Thyroid gland (tissue), 4 donors: ENCODE data around the gene TEAD2. TPM values are rescaled to one million over a fixed set of nuclear protein-coding genes. Genes with fewer than 3 reads are reported as not detected.

Source experiments
- DNase-seq, 2 donors: peaks; one replicate each; pipeline ENCODE4 v3.0.0-alpha.2; 2019
- H3K27ac ChIP-seq, 3 donors: fragments of 200-600 bp; sonication (generic); 1 replicate in 2 of 3; 2 replicates in 1 of 3; pipeline ENCODE4 v1.5.1; 2016 to 2019; ENCODE audit warnings: mild to moderate bottlenecking in 1 of 3, moderate library complexity in 1 of 3
- H3K27me3 ChIP-seq: fragments of 200-600 bp; sonication (generic); one replicate; pipeline ENCODE4 v1.5.1; 2019
- H3K36me3 ChIP-seq, 2 donors: fragments of 200-600 bp; sonication (generic); one replicate each; pipeline ENCODE4 v1.5.1; 2016 to 2019
- H3K4me1 ChIP-seq, 2 donors: fragments of 200-600 bp; sonication (generic); one replicate each; pipeline ENCODE4 v1.5.1; 2017 to 2019
- H3K4me3 ChIP-seq, 3 donors: fragments of 200-600 bp; sonication (generic); replicated peaks in 1 of 3; 1 replicate in 2 of 3; 2 replicates in 1 of 3; pipeline ENCODE4 v1.5.1; 2016; ENCODE audit warnings: mild to moderate bottlenecking in 1 of 3
- H3K9me3 ChIP-seq: fragments of 200-600 bp; sonication (generic); one replicate; pipeline ENCODE4 v1.5.1; 2017
- POLR2A ChIP-seq, 2 donors: fragments of 450-650 bp; IDR thresholded peaks; one replicate each; pipeline ENCODE4 v1.6.1; 2017; ENCODE audit warnings: antibody characterized with exemption in 2 of 2, mild to moderate bottlenecking in 2 of 2, moderate library complexity in 1 of 2
- WGBS, 2 donors: methylation state at CpG; one replicate each; pipeline ENCODE4 v1.1.5; 2017; 5-methylcytosine and 5-hydroxymethylcytosine counted together
- intact Hi-C: fragments of 100-400 bp; cut with DNase I; formaldehyde crosslinking; loops from one replicate; pipeline ENCODE4 v1.15.1; 2023
- total RNA-seq, 4 donors: library from RNA; depleted of rRNA; stranded (reverse); fragments of >200 nt; gene quantifications; one replicate each; pipeline ENCODE4 v1.2.3, GENCODE V29; 2016
- TF ChIP-seq, protein P1 (sequence below), 6 experiments: fragments of 200-600 bp in 3 of 6; fragments of 450-650 bp in 3 of 6; sonication (generic) in 3 of 6; IDR thresholded peaks; one replicate each; pipeline ENCODE4 v1.5.1; 2016 to 2019; ENCODE audit warnings: antibody characterized with exemption in 6 of 6, mild to moderate bottlenecking in 2 of 6, inconsistent platforms in 1 of 6, moderate library complexity in 1 of 6

TEAD2 gene
- total RNA-seq, 4 donors from 2014 or later, result 6.9 to 19.5 (median 13.7) TPM

DNA sequence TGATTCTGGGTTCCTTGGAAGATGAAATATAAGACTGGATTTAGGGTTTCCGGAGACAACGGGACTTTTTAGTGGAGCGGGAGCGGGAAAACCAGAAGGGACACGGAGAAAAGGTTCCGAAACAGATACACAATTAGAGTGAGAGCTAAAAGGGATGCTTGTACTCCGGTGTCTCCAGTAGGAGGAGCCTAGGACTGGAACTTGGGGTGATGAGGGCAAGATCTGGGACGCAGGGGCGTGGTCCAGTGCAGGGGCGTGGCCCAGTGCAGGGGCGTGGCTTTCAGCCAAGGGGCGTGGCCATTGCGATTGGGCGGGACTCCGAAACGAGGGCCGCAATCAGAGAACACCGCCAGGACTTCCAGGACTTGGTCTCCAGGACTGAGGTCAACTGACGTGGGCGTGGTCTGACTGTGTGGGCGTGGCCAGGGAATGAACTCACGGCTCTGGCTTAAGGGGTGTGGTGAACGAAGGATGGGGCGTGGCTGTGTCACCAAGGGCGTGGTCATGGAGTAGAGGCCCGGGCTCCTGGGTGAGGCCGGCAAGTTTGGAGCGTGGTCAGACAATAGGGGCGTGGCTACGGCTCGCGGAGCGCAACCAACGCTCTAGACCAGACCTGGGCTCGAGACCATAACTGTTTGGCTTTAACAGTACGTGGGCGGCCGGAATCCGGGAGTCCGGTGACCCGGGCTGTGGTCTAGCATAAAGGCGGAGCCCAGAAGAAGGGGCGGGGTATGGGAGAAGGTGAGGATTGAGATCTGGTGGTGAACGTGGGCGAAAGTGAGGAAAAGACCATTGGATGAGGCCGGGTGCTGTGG, 1.3 kb upstream of the TEAD2 start, which contains the start of gene DKKL1:
Gene DKKL1, plus strand, starts transcription at position 610 of the 815 bp plus-strand sequence. Its CDS starts 122 bp downstream, at position 732.
- peak; percentile 82 for DNase-seq
- Histone ChIP-seq H3K4me3 (no peak within 1 kb of the TSS), H3K27ac (peak within 1 kb of the TSS; percentile 84 to 89 (median 89)), H3K27me3 (no peaks in the 10 kb centered on the region), H3K4me1 (peaks cover 8 to 17% of the 10 kb centered on the region in 2 donors), H3K9me3 (no peaks in the 10 kb centered on the region), H3K36me3 (no peaks in the 10 kb centered on the region)
- TF ChIP-seq POLR2A (IDR thresholded peaks at IDR 0.05), result peak in 1 of 2 donors; percentile 32
- TF ChIP-seq, protein P1, sequence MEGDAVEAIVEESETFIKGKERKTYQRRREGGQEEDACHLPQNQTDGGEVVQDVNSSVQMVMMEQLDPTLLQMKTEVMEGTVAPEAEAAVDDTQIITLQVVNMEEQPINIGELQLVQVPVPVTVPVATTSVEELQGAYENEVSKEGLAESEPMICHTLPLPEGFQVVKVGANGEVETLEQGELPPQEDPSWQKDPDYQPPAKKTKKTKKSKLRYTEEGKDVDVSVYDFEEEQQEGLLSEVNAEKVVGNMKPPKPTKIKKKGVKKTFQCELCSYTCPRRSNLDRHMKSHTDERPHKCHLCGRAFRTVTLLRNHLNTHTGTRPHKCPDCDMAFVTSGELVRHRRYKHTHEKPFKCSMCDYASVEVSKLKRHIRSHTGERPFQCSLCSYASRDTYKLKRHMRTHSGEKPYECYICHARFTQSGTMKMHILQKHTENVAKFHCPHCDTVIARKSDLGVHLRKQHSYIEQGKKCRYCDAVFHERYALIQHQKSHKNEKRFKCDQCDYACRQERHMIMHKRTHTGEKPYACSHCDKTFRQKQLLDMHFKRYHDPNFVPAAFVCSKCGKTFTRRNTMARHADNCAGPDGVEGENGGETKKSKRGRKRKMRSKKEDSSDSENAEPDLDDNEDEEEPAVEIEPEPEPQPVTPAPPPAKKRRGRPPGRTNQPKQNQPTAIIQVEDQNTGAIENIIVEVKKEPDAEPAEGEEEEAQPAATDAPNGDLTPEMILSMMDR (IDR thresholded peaks at IDR 0.05), result no peak
- WGBS, 2 donors, result 2 to 3% methylated on average over 40 to 44 of the region's 46 CpGs
- intact Hi-C loops, result no loop called here

DNA sequence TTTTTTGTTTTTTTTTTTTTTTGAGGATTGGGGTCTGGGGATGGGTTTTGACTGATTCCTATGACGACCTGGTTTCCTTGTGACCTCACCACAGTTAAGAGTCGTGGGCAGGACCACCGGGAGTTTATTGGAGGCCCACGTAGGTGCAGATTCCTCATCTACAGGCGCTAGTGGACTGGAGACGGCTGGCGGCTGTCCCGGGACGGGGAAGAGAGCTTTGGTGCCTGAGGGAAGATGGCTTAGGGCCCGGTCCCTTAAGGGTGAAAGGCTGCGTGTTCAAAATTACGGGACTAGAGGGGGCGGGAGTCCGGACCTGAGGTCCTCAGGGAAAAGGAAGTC, 682 bp upstream of the TEAD2 start:
- intact Hi-C loops, result no loop called here
- peak; percentile 17 to 32 for DNase-seq
- 0 to 2% methylated on average over 14 of the region's 14 CpGs for WGBS, 2 donors
- Histone ChIP-seq H3K9me3 (no peaks in the 10 kb centered on the region), H3K27ac (peak overlapping the region; percentile 84 to 89 (median 89)), H3K4me1 (peaks cover 8 to 17% of the 10 kb centered on the region in 2 donors), H3K36me3 (no peaks in the 10 kb centered on the region), H3K4me3 (no peak overlapping the region), H3K27me3 (no peaks in the 10 kb centered on the region)
- TF ChIP-seq, protein P1 (IDR thresholded peaks at IDR 0.05), result no peak
- no peak for TF ChIP-seq POLR2A (IDR thresholded peaks at IDR 0.05)

DNA sequence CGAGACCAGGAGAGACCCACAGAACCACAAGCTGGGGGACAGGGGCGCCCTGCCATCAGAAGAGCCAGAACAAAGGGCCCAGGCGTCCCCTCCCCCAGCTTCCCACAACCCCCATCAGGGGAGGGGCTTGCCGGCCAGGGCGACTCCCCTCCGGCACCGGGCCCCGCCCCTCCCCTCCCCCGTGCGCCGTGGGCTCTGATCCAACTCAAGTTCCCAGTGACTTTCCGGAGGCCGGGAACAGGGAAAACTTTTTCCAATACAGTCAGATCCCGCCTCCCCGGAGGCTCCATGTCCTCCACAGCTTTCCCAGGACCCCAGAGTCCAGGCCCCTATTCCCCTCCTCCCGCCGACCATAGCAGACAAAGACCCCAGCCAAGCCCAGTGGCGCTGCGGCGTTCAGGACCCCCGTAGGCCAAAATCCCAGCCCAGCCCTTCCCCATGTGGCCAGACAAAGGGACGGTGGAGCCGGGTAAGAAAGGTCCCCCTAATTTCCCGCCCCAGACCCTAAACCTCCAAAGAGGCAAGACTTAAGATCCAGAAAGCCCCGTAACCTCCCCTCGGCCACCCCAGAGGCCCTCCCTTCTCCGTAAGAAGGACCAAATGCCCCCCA, 673 bp downstream of the TEAD2 start:
- no peaks in the 10 kb centered on the region for H3K36me3 ChIP-seq
- no peaks in the 10 kb centered on the region for H3K27me3 ChIP-seq
- 2 to 4% methylated on average over 18 of the region's 27 CpGs for WGBS, 2 donors
- TF ChIP-seq, protein P1 (IDR thresholded peaks at IDR 0.05), result no peak
- TF ChIP-seq POLR2A (IDR thresholded peaks at IDR 0.05), result peak in 1 of 2 donors; percentile 25
- peaks cover 8 to 17% of the 10 kb centered on the region in 2 donors for H3K4me1 ChIP-seq
- peak overlapping the region in 2 of 3 donors; percentile 27 to 62 for H3K4me3 ChIP-seq
- intact Hi-C loops, result no loop called here
- H3K9me3 ChIP-seq, result no peaks in the 10 kb centered on the region
- peak overlapping the region; percentile 84 to 89 (median 89) for H3K27ac ChIP-seq
- peak; percentile 58 to 60 for DNase-seq

DNA sequence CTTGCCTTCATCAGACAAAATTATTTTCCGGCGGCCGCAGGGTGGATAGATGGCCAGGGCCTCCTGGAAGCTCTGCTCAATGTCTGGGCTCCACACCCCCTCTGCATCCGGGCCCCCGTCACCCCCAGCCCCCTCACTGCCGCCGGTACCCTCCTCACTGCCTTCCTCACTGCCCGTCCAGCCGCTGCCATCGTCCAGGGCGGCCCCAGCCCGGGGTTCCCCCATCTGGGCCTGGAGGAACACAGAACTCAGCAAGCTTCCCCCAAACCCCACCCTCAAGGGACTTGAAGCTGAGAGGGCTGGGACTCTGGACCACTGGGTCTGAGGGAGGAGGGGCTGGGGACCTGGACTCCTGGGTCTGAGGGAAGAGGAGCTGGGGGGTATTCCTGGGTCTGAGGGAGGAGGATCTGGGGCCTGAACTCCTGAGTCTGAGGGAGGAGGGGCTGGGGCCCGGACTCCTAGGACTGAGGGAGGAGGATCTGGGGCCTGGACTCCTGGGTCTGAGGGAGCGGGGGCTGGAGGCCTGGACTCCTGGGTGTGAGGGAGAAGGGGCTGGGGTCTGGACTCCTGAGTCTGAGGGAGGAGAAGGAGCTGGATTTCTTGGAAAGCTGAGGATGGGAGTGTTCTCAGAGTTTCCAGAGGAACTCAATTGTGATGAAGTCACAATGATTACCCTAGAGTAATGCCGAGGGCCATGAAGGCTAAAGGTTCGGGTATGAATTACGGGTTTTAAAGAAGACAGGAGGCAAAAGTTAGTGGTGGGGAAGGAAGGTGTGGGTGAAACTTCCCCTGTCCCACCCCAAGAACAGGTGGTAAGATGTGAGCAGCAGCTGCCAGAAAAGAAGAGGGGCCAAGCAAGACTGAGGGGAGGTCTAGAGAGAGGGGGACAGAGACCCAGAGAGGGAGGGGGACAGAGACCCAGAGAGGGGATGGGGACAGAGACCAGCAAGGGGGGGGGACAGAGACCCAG, 2.1 kb downstream of the TEAD2 start:
- TF ChIP-seq, protein P1 (IDR thresholded peaks at IDR 0.05), result no peak
- TF ChIP-seq POLR2A (IDR thresholded peaks at IDR 0.05), result no peak
- no peak for DNase-seq
- H3K36me3 ChIP-seq, result no peaks in the 10 kb centered on the region
- intact Hi-C loops, result no loop called here
- no peaks in the 10 kb centered on the region for H3K9me3 ChIP-seq
- H3K27ac ChIP-seq, result peak overlapping the region in 2 of 3 donors; percentile 41 to 89
- no peak overlapping the region for H3K4me3 ChIP-seq
- H3K4me1 ChIP-seq, result peaks cover 8 to 17% of the 10 kb centered on the region in 2 donors
- H3K27me3 ChIP-seq, result no peaks in the 10 kb centered on the region
- 78 to 82% methylated on average over 17 of the region's 17 CpGs for WGBS, 2 donors
